D721Med (cell line): Measurements from ENCODE around the gene TBC1D17.

Source experiments
- DNase-seq: peaks from one replicate; pipeline ENCODE4 v3.0.0; 2011; ENCODE audit warnings: low spot score; ENCODE audit not compliant: insufficient read length
- FAIRE-seq: peaks from 2 replicates; lab custom pipeline; 2011; peaks lifted over from hg19 to GRCh38; lab: Jason Lieb, UNC
- TF ChIP-seq, protein P1 (sequence below): IDR thresholded peaks from 2 replicates; pipeline ENCODE4 v1.5.1; 2012; ENCODE audit warnings: mild to moderate bottlenecking, control low read depth; ENCODE audit not compliant: insufficient read depth; ENCODE audit errors: missing control alignments

Gene TBC1D17

DNA sequence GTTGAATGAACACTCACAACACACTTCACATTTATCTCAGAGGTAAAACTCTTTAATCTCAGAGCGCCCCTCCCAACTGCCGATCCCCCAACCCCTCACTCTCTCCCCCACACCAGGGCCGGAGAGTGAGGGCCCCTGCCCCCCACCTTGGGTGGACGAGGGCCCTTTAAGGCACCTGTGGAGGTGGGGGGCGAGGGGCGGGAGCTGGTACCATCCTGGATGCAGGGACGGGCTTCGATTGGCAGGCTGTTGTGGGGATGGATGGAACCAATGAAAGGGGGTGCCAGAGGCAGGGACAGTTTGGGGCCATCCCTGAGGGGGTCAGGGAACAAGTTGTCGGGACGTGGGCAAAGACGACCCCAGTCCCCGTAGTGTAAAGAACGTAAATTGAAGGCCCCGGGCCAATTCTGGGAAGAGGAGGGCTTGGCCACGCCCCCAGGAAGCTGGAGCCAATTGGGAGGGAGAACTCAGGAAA lies 8.5 kb upstream of the TBC1D17 start:
- TF ChIP-seq, protein P1, sequence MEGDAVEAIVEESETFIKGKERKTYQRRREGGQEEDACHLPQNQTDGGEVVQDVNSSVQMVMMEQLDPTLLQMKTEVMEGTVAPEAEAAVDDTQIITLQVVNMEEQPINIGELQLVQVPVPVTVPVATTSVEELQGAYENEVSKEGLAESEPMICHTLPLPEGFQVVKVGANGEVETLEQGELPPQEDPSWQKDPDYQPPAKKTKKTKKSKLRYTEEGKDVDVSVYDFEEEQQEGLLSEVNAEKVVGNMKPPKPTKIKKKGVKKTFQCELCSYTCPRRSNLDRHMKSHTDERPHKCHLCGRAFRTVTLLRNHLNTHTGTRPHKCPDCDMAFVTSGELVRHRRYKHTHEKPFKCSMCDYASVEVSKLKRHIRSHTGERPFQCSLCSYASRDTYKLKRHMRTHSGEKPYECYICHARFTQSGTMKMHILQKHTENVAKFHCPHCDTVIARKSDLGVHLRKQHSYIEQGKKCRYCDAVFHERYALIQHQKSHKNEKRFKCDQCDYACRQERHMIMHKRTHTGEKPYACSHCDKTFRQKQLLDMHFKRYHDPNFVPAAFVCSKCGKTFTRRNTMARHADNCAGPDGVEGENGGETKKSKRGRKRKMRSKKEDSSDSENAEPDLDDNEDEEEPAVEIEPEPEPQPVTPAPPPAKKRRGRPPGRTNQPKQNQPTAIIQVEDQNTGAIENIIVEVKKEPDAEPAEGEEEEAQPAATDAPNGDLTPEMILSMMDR, result no peak
- FAIRE-seq, result no peak
- DNase-seq, result no peak

- peak; percentile 80 for FAIRE-seq
- TF ChIP-seq, protein P1, result no peak
- peak; percentile 67 for DNase-seq
These were observed 7.8 kb upstream of the TBC1D17 start for GRCh38 chr19:49869484-49870308.

DNA sequence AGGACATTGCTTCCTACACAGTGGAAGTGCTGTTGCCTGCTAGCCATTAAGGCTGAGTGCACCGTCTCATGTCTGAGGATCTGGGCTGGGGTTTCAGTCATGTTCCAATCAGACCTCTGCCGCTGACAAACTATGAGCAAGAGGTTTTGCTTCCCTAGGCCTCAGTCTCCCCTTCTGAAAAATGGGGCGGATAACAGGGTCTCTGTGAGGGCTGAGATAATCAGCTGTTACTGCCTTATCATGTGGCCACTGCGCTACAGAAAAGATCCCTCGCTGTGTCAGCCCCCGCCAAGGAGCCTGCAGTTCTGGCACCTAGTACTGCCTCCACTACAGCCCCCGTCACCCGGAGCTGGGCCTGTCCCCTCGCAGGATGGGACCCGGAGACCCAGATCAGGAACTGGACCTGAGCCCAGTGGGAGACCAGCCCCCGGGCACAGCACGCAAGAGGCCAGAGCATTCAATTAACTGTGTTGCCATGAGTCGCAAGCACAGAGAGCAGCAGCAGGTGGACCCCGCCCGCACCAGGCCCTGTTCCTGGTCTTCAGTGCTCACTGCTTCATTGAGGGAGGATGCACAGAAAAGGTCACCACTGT lies 7.1 kb upstream of the TBC1D17 start:
- TF ChIP-seq, protein P1, result no peak
- FAIRE-seq (no peak), DNase-seq (no peak)

- TF ChIP-seq, protein P1, result no peak
- no peak for FAIRE-seq
- DNase-seq, result no peak
These were observed 6.0 kb upstream of the TBC1D17 start for GRCh38 chr19:49871349-49871985.

DNA sequence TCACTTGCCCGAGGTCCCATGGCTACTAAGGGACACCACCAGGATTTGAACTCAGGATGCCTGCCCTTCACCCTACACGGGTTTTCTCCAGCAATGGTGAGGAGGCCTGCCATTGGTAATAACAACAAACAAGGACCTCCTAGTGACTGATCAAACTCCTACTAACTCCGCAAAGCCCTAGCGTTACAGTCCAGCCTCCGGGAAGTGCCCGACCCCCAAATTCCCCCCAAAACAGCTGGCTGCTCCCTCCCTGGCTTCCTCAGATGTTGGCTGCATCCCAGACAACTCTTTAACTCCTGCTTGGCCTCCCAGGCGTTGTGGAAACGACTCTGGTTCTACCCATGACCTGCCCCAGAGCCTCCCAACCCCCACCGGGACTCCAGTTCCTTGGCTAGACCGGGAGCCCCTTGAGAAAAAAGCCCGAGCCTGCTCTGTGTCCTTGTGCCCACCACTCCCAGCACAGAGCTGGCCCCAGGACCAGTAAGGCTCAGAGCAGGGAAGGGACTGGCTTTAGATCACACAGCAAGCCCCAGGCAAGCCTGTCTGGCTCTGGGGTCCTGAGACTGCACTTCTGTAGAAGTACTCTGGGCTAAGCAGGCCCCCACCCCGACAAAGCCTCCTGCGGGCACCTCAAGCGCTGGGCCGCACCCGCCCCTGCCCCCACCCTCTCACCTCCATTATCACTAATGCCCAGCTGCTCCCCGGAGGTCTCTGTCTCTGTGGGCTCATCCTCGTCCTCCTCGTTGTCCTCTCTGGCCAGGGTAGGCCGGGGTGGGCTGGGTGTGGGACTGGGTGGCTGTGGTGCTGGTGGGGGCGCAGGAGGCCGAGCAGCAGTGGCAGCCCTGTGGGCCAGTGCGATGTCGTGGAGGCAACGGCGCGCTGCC lies 5.0 kb upstream of the TBC1D17 start:
- no peak for FAIRE-seq

GRCh38 chr19:49873129-49873521 lies 4.4 kb upstream of the TBC1D17 start:
- TF ChIP-seq, protein P1, result no peak
- no peak for FAIRE-seq
- DNase-seq, result no peak

More for the DNA sequence above, 5.0 kb upstream of the TBC1D17 start:
- TF ChIP-seq, protein P1, result no peak
- no peak for DNase-seq
